ENCODE data around the gene SPATA22. TPM values are rescaled to one million over a fixed set of nuclear protein-coding genes. Genes with fewer than 3 reads are reported as not detected.
"Not testable (repeated sequence)": the region's sequence is repeated elsewhere in the genome, so short reads cannot be mapped to it uniquely, and the experiment has no call there.

The SPATA22 gene
- total RNA-seq, 1 donor from 2014 or later: not detected

GRCh38 chr17:3411070-3411469, 60.5 kb downstream of the SPATA22 start, which contains the start of gene OR3A3:
OR3A3 (plus strand) TSS chr17:3411370.
- no peak within 1 kb of the TSS for H3K27ac Mint-ChIP-seq
- no peak for DNase-seq (ENCODE audit: low spot score, unreplicated experiment)
- TF ChIP-seq CTCF (IDR thresholded peaks at IDR 0.05; ENCODE audit: unreplicated experiment): no peak
- H3K36me3 Mint-ChIP-seq (ENCODE audit: insufficient read depth): peaks cover 4% of the 10 kb centered on the region
- H3K4me3 Mint-ChIP-seq (ENCODE audit: low read depth): no peak within 1 kb of the TSS
- no peaks in the 10 kb centered on the region for H3K27me3 Mint-ChIP-seq
- H3K9me3 Mint-ChIP-seq (ENCODE audit: low read depth): peaks cover 48% of the 10 kb centered on the region
- H3K4me1 Mint-ChIP-seq (ENCODE audit: low read depth): no peaks in the 10 kb centered on the region

- H3K4me1 Mint-ChIP-seq (ENCODE audit: low read depth); H3K27me3 Mint-ChIP-seq; H3K4me3 Mint-ChIP-seq (ENCODE audit: low read depth); H3K36me3 Mint-ChIP-seq (ENCODE audit: insufficient read depth); H3K27ac Mint-ChIP-seq; DNase-seq (ENCODE audit: low spot score, unreplicated experiment): not testable (repeated sequence)
- H3K9me3 Mint-ChIP-seq (ENCODE audit: low read depth): peaks cover 68% of the 10 kb centered on the region
Observed at GRCh38 chr17:3403856-3404255, 67.8 kb downstream of the SPATA22 start.

GRCh38 chr17:3401786-3402185, 69.8 kb downstream of the SPATA22 start:
- peaks cover 62% of the 10 kb centered on the region for H3K9me3 Mint-ChIP-seq (ENCODE audit: low read depth)
- no peak for TF ChIP-seq CTCF (IDR thresholded peaks at IDR 0.05; ENCODE audit: unreplicated experiment)

GRCh38 chr17:3400055-3400454, 71.6 kb downstream of the SPATA22 start:
- no peak for DNase-seq (ENCODE audit: low spot score, unreplicated experiment)
- no peak for TF ChIP-seq CTCF (IDR thresholded peaks at IDR 0.05; ENCODE audit: unreplicated experiment)
- H3K27me3 Mint-ChIP-seq: no peaks in the 10 kb centered on the region
- H3K27ac Mint-ChIP-seq: no peak overlapping the region
- H3K36me3 Mint-ChIP-seq (ENCODE audit: insufficient read depth): no peaks in the 10 kb centered on the region
- H3K9me3 Mint-ChIP-seq (ENCODE audit: low read depth): peaks cover 56% of the 10 kb centered on the region
- H3K4me1 Mint-ChIP-seq (ENCODE audit: low read depth): no peaks in the 10 kb centered on the region
- no peak overlapping the region for H3K4me3 Mint-ChIP-seq (ENCODE audit: low read depth)

More at GRCh38 chr17:3401786-3402185, 69.8 kb downstream of the SPATA22 start:
- Mint-ChIP-seq H3K4me1 (ENCODE audit: low read depth) (no peaks in the 10 kb centered on the region), H3K36me3 (ENCODE audit: insufficient read depth) (no peaks in the 10 kb centered on the region), H3K27me3 (no peaks in the 10 kb centered on the region), H3K4me3 (ENCODE audit: low read depth) (no peak overlapping the region), H3K27ac (no peak overlapping the region)
- no peak for DNase-seq (ENCODE audit: low spot score, unreplicated experiment)

GRCh38 chr17:3398310-3398709, 73.3 kb downstream of the SPATA22 start, which contains the start of gene OR1E1:
OR1E1 (minus strand) TSS chr17:3398410; CDS start chr17:3398410, 0 bp downstream.
- H3K27ac Mint-ChIP-seq: no peak within 1 kb of the TSS
- no peak for TF ChIP-seq CTCF (IDR thresholded peaks at IDR 0.05; ENCODE audit: unreplicated experiment)
- peaks cover 59% of the 10 kb centered on the region for H3K9me3 Mint-ChIP-seq (ENCODE audit: low read depth)
- no peak within 1 kb of the TSS for H3K4me3 Mint-ChIP-seq (ENCODE audit: low read depth)
- peaks cover 4% of the 10 kb centered on the region for H3K36me3 Mint-ChIP-seq (ENCODE audit: insufficient read depth)
- no peaks in the 10 kb centered on the region for H3K27me3 Mint-ChIP-seq
- no peaks in the 10 kb centered on the region for H3K4me1 Mint-ChIP-seq (ENCODE audit: low read depth)
- DNase-seq (ENCODE audit: low spot score, unreplicated experiment): no peak

GRCh38 chr17:3397801-3398200, 73.8 kb downstream of the SPATA22 start:
- H3K36me3 Mint-ChIP-seq (ENCODE audit: insufficient read depth); DNase-seq (ENCODE audit: low spot score, unreplicated experiment): not testable (repeated sequence)
- peaks cover 56% of the 10 kb centered on the region for H3K9me3 Mint-ChIP-seq (ENCODE audit: low read depth)

More at GRCh38 chr17:3397801-3398200, 73.8 kb downstream of the SPATA22 start:
- H3K4me3 Mint-ChIP-seq (ENCODE audit: low read depth); H3K4me1 Mint-ChIP-seq (ENCODE audit: low read depth); H3K27me3 Mint-ChIP-seq; H3K27ac Mint-ChIP-seq: not testable (repeated sequence)

Other genes with a start within 250 kb of the SPATA22 start
- not detected in 2 replicates for gene OR3A1, start 173.5 kb downstream of the SPATA22 start, total RNA-seq
- gene OR3A2, start 85.5 kb downstream of the SPATA22 start, total RNA-seq: not detected in 2 replicates
- not detected in 2 replicates for gene OR1E1, start 73.4 kb downstream of the SPATA22 start, total RNA-seq
- not detected in 2 replicates for gene OR3A3, start 60.4 kb downstream of the SPATA22 start, total RNA-seq
- not detected in 2 replicates for gene OR1E2, start 38.0 kb downstream of the SPATA22 start, total RNA-seq
- not detected in 2 replicates for gene ASPA, start 4.2 kb upstream of the SPATA22 start, total RNA-seq
- 1.6 and 2.7 TPM in 2 replicates for gene TRPV3, start 86.0 kb upstream of the SPATA22 start, total RNA-seq
- gene TRPV1, start 137.6 kb upstream of the SPATA22 start, total RNA-seq: 11.9 and 12.5 TPM in 2 replicates
- 19.2 and 22.0 TPM in 2 replicates for gene SHPK, start 164.4 kb upstream of the SPATA22 start, total RNA-seq
- 16.4 and 16.5 TPM in 2 replicates for gene CTNS, start 164.9 kb upstream of the SPATA22 start, total RNA-seq
- gene TAX1BP3, start 196.8 kb upstream of the SPATA22 start, total RNA-seq: 81.3 and 93.8 TPM in 2 replicates
- 40.0 and 42.8 TPM in 2 replicates for gene EMC6, start 197.0 kb upstream of the SPATA22 start, total RNA-seq
- gene P2RX5, start 224.3 kb upstream of the SPATA22 start, total RNA-seq: 0.89 and 0.95 TPM in 2 replicates